Upper lobe of left lung (tissue), 4 donors: ENCODE data around the gene NOS1.

Experiments
- CTCF ChIP-seq, 6 experiments: fragments of 450-650 bp in 4 of 6; fragments of 200-600 bp in 2 of 6; sonication (generic) in 2 of 6; IDR thresholded peaks; one replicate each; pipeline ENCODE4 v1.5.1; 2016 to 2019; ENCODE audit warnings: antibody characterized with exemption in 6 of 6
- POLR2A ChIP-seq, 4 donors: fragments of 450-650 bp; IDR thresholded peaks; one replicate each; pipeline ENCODE4 v1.5.1; 2016 to 2017; ENCODE audit warnings: antibody characterized with exemption in 4 of 4, mild to moderate bottlenecking in 2 of 4
- POLR2AphosphoS5 ChIP-seq, 2 donors: sonication (generic); formaldehyde crosslinking; IDR thresholded peaks; one replicate each; pipeline ENCODE4 v1.5.1; 2017; ENCODE audit warnings: antibody characterized with exemption in 2 of 2

GRCh38 chr12:117234441-117234840, 127.0 kb downstream of the NOS1 start:
- TF ChIP-seq CTCF (IDR thresholded peaks at IDR 0.05) (no peak), POLR2A (IDR thresholded peaks at IDR 0.05) (no peak), POLR2AphosphoS5 (IDR thresholded peaks at IDR 0.05) (no peak)
